Gastrocnemius medialis (tissue), 4 donors: Measurements from ENCODE around the gene REN.

Source experiments
- POLR2A ChIP-seq, 2 donors: fragments of 450-650 bp; IDR thresholded peaks; one replicate each; pipeline ENCODE4 v1.6.1; 2017; ENCODE audit warnings: antibody characterized with exemption in 2 of 2, mild to moderate bottlenecking in 2 of 2, moderate library complexity in 2 of 2
- TF ChIP-seq, protein P1 (sequence below), 5 experiments: fragments of 450-650 bp in 3 of 5; fragments of 200-600 bp in 2 of 5; sonication (generic) in 2 of 5; IDR thresholded peaks in 4 of 5; conservative IDR thresholded peaks in 1 of 5; 1 replicate in 4 of 5; 2 replicates in 1 of 5; pipeline ENCODE4 v1.5.1; 2016 to 2019; ENCODE audit warnings: antibody characterized with exemption in 5 of 5, mild to moderate bottlenecking in 3 of 5, moderate library complexity in 3 of 5

DNA sequence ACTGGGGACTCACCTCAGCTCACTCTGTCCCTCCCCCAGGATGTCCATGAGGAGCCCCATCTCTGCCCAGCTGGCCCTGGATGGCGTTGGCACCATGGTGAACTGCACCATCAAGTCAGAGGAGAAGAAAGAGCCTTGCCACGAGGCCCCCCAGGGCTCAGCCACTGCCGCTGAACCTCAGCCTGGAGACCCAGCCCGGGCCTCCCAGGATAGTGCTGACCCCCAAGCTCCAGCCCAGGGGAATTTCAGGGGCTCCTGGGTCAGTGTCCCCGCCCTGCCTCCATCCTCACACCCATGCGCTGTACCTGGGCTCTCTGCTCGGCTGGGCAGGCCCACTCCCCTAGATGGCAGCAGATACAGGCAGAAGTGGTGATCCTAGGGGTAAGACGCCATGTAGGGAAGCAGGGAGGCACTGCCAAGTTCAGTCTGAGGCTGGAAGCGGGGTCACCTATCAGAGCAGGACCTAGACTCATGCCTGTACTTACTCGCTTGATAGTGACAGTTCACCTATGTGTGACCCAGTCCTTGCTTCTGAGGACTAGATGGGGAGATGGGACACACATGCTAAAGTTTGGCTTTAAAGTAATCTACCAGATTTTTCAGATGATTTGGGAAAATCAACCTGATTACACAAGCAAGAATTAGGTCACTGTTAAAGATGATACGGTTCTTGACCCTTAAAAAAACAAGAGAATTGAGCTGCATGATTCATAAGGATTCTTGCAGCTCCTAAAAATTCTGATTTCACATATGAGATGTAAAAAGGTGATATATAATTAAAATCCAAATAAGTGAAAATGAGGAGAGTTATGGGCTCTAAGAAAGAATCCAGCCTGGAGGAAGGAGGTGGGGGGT, 53.0 kb downstream of the REN start:
- TF ChIP-seq, protein P1, sequence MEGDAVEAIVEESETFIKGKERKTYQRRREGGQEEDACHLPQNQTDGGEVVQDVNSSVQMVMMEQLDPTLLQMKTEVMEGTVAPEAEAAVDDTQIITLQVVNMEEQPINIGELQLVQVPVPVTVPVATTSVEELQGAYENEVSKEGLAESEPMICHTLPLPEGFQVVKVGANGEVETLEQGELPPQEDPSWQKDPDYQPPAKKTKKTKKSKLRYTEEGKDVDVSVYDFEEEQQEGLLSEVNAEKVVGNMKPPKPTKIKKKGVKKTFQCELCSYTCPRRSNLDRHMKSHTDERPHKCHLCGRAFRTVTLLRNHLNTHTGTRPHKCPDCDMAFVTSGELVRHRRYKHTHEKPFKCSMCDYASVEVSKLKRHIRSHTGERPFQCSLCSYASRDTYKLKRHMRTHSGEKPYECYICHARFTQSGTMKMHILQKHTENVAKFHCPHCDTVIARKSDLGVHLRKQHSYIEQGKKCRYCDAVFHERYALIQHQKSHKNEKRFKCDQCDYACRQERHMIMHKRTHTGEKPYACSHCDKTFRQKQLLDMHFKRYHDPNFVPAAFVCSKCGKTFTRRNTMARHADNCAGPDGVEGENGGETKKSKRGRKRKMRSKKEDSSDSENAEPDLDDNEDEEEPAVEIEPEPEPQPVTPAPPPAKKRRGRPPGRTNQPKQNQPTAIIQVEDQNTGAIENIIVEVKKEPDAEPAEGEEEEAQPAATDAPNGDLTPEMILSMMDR (IDR thresholded peaks at IDR 0.05 in 4 of 5, conservative IDR thresholded peaks at IDR 0.05 in 1 of 5), result no peak
- no peak for TF ChIP-seq POLR2A (IDR thresholded peaks at IDR 0.05)
